Fibroblast of pulmonary artery (primary cell): ENCODE measurements around the gene GPR137B.

Source experiments
- DNase-seq: peaks from one replicate; pipeline ENCODE4 v3.0.0-alpha.2; 2010; ENCODE audit warnings: low read depth
- H3K4me3 ChIP-seq: replicated peaks from 2 replicates; pipeline ENCODE4 v1.5.1; 2011; ENCODE audit warnings: low read depth, mild to moderate bottlenecking, control low read depth, low read length, moderate library complexity
- CTCF ChIP-seq: IDR thresholded peaks from 2 replicates; pipeline ENCODE4 v1.5.1; 2011; ENCODE audit warnings: mild to moderate bottlenecking, control low read depth, low read length, inconsistent platforms; ENCODE audit errors: missing control alignments

Gene GPR137B

GRCh38 chr1:236108027-236108648 is 34.2 kb upstream of the GPR137B start:
- no peak for TF ChIP-seq CTCF
- no peak overlapping the region for H3K4me3 ChIP-seq
- peak; percentile 21 for DNase-seq

GRCh38 chr1:236110137-236110536 is 32.2 kb upstream of the GPR137B start:
- TF ChIP-seq CTCF: no peak

GRCh38 chr1:236111527-236112331 is 30.6 kb upstream of the GPR137B start:
- H3K4me3 ChIP-seq: no peak overlapping the region
- DNase-seq: no peak
- TF ChIP-seq CTCF: no peak

More at GRCh38 chr1:236110137-236110536, 32.2 kb upstream of the GPR137B start:
- H3K4me3 ChIP-seq: no peak overlapping the region
- DNase-seq: no peak

- TF ChIP-seq CTCF: no peak
- DNase-seq: no peak
- no peak overlapping the region for H3K4me3 ChIP-seq
Observed at GRCh38 chr1:236112332-236112627, 30.1 kb upstream of the GPR137B start.

- DNase-seq: no peak
Observed at GRCh38 chr1:236113324-236114032, 28.9 kb upstream of the GPR137B start.

GRCh38 chr1:236114076-236114747 is 28.1 kb upstream of the GPR137B start:
- TF ChIP-seq CTCF: no peak
- no peak overlapping the region for H3K4me3 ChIP-seq
- no peak for DNase-seq

More at GRCh38 chr1:236113324-236114032, 28.9 kb upstream of the GPR137B start:
- no peak for TF ChIP-seq CTCF
- H3K4me3 ChIP-seq: no peak overlapping the region
